Measurements from ENCODE around the gene CLCN3.
"Not testable (repeated sequence)": the region's sequence is repeated elsewhere in the genome, so short reads cannot be mapped to it uniquely, and the experiment has no call there.

Gene CLCN3
- 91.0 to 179 (median 171) reads per million in 4 experiments for total RNA-seq

- DNase-seq = peak; percentile 78
These were observed at the start of gene CLCN3 for GRCh38 chr4:169619958-169620879. TSS of gene CLCN3 (plus strand) at chr4:169620578. CDS start at chr4:169635929, 15,351 bp downstream.

- not testable (repeated sequence) for DNase-seq
These were observed 49.4 kb upstream of the CLCN3 start for GRCh38 chr4:169571012-169571411.

GRCh38 chr4:169571435-169571834 lies 48.9 kb upstream of the CLCN3 start:
- no peak for DNase-seq

GRCh38 chr4:169573889-169574288 lies 46.5 kb upstream of the CLCN3 start:
- no peak for DNase-seq

- no peak for DNase-seq
These were observed 38.2 kb upstream of the CLCN3 start for GRCh38 chr4:169582203-169582602.

- DNase-seq = no peak
These were observed 37.7 kb upstream of the CLCN3 start for GRCh38 chr4:169582706-169583105.

- no peak for DNase-seq
These were observed 36.8 kb upstream of the CLCN3 start for GRCh38 chr4:169583563-169583962.

GRCh38 chr4:169593050-169593560 lies 27.3 kb upstream of the CLCN3 start:
- DNase-seq = no peak

GRCh38 chr4:169594560-169595195 lies 25.7 kb upstream of the CLCN3 start:
- DNase-seq = no peak

GRCh38 chr4:169601016-169601771 lies 19.2 kb upstream of the CLCN3 start:
- DNase-seq = no peak

GRCh38 chr4:169603312-169603711 lies 17.1 kb upstream of the CLCN3 start:
- DNase-seq = no peak

GRCh38 chr4:169604131-169604900 lies 16.1 kb upstream of the CLCN3 start:
- DNase-seq = no peak

GRCh38 chr4:169604903-169605331 lies 15.5 kb upstream of the CLCN3 start:
- no peak for DNase-seq

GRCh38 chr4:169611157-169611556 lies 9.2 kb upstream of the CLCN3 start:
- DNase-seq = no peak

GRCh38 chr4:169611991-169612870 lies 8.1 kb upstream of the CLCN3 start, which contains the start of gene NEK1:
TSS of gene NEK1 (minus strand) at chr4:169612583. CDS start at chr4:169602630, 9,953 bp downstream.
- DNase-seq = peak; percentile 82

- peak; percentile 55 for DNase-seq
These were observed 7.2 kb upstream of the CLCN3 start for GRCh38 chr4:169612871-169613859.

- DNase-seq = no peak
These were observed 4.8 kb upstream of the CLCN3 start for GRCh38 chr4:169615467-169616106.

- no peak for DNase-seq
These were observed 3.5 kb upstream of the CLCN3 start for GRCh38 chr4:169616846-169617245.

GRCh38 chr4:169617306-169617705 lies 3.1 kb upstream of the CLCN3 start:
- DNase-seq = no peak
